ENCODE results near the gene VPS36.
"Not testable (repeated sequence)": the region's sequence is repeated elsewhere in the genome, so short reads cannot be mapped to it uniquely, and the experiment has no call there.

VPS36 gene

GRCh38 chr13:52432456-52432855 lies 18.0 kb downstream of the VPS36 start:
- DNase-seq, result no peak

DNA sequence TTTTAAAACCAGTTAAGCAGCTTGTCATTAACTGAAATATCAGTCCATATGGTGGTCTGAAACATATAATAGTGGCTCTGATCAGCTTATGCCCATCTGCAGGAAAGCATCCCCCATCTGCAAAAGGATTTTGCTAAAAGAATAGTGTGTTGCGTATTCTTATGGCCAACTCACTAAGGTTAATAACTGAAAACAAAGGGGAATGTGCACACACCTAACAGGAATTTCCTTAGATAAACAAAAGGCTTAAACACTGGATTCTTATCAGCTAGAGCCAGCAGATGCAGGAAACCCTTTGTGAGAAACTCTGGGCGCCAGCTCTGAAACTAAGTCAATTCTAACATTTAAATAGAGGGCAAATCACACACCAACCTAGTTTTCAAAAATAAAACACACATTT lies 22.1 kb downstream of the VPS36 start:
- DNase-seq, result peak; percentile 70 to 93

DNA sequence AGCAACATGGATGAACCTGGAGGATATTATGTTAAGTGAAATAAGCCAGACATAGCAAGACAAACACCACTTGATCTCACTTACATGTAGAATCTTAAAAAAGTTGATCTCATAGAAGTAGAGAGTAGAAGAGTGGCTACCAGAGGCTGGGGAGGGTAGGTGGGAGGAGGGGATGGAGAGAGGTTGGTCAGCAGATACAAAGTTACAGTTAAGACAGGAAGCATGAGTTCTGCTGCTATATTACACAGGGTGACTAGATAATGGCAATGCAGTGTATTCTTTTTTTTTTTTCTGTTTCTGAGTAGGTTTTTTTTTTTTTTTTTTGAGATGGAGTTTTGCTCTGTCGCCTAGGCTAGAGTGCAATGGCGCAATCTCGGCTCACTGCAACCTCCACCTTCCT lies 29.2 kb downstream of the VPS36 start:
- no peak for DNase-seq

DNA sequence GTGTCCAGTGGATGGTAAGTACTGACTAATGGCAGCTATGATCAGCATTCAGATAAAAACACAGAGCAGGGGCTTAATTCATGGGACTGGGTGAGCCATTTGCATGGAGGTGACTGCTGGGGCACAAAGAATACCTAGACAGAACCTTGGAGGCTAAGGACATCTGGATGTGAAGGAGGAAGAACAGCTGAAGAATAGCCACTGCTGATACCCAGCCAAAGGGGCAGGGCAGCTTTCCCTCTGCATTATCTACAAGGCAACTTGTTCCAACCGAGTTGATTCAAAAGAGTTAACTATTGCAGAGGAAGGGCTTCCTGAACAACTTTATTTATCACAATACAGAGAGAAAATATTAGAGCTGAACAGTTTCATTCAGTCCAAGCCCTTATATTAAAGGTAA lies 31.4 kb downstream of the VPS36 start:
- DNase-seq, result no peak

- DNase-seq, result no peak
Observed at GRCh38 chr13:52414963-52415362, 35.5 kb downstream of the VPS36 start.

GRCh38 chr13:52414051-52414450 lies 36.4 kb downstream of the VPS36 start:
- DNase-seq, result no peak

DNA sequence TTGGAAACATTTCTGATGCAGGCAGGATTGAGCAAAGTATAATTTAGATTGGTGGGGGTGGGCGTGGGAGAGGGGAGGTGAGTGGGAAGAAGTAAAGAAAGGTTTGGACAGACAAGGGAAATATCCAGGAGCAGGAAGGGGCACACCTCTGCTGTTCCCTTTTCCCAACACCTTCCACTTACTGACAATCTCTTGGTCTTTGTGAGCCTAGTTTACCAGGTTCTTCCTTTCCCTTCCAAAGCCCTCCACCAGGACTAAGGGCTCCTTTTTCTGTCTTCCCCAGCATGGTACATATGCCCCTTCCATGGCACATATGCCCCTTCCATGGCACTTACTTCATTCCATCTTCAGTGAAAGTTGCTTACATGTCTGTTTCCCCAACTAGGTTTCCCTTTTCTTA lies 38.3 kb downstream of the VPS36 start:
- no peak for DNase-seq

GRCh38 chr13:52411629-52412028 lies 38.8 kb downstream of the VPS36 start:
- no peak for DNase-seq

DNA sequence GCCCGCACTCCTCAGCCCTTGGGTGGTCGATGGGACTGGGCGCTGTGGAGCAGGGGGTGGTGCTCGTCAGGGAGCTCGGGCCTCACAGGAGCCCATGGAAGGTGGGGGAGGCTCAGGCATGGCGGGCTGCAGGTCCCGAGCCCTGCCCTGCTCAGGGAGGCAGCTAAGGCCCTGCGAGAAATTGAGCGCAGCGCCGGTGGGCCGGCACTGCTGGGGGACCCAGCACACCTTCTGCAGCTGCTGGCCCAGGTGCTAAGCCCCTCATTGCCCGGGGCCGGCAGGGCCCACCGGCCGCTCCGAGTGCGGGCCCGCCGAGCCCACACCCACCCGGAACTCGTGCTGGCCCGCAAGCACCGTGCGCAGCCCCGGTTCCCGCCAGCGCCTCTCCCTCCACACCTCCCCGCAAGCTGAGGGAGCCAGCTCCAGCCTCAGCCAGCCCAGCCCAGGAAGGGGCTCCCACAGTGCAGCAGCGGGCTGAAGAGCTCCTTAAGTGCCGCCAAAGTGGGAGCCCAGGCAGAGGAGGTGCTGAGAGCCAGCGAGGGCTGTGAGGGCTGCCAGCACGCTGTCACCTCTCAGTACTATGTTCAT lies 42.3 kb downstream of the VPS36 start:
- DNase-seq, result not testable (repeated sequence)

DNA sequence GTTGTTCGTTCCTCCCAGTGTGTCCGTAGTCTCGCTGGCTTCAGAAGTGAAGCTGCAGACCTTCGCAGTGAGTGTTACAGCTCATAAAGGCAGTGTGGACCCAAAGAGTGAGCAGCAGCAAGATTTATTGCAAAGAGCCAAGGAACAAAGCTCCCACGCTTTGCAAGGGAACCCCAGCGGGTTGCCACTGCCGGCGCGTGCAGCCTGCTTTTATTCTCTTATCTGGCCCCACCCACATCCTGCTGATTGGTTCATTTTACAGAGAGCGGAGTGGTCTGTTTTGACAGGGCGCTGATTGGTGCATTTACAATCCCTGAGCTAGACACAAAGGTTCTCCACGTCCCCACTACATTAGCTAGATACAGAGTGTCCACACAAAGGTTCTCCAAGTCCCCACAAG lies 43.0 kb downstream of the VPS36 start:
- not testable (repeated sequence) for DNase-seq

DNA sequence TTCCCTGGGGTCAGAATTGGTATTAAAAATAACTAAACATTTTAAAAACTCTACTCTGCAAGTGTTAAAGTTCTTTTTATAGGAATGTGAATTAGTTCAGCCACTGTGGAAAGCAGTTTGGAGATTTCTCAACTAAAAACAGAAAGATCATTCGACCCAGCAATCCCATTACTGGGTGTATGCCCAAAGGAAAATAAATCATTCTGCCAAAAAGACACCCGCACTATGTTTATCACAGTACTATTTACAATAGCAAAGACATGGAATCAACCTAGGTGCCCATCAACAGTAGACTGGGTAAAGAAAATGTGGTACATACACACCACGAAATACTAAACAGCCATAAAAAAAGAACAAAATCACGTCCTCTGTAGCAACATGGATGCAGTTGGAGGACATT lies 43.8 kb downstream of the VPS36 start:
- no peak for DNase-seq

DNA sequence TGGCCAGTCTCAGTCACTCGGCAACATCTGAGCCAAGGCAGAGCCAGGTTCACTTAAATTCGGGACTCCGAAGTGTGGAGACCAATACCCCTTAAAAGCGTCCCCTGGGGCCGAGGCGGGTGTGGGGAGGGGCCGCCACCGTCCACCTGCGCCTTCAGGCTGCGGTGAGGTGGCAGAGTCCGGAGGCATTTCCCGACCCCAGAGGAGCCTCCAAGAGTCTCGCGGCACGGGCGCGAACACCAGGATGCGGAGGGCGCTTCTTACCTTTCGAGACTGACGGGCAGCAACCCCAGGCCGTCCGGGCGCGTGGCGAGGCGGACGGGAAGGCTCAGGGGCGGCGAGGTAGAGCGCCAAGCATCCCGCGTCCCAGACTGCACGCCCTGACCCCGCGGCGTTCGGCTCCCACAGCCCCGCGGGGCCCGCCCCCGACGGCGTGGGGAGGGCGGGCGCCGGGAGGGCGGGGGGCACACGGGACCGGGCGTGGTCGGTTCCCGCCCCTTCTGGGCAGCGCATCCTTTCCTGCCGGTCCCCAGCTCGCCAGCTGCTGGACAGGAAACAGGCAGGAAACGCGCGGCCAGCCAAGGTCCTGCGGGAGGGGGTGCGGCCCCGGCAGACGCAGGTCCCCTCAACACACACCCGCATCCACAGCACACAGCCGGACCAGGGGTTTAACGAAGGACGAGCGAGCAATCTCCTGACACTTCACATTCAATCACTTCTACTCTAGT lies 44.5 kb downstream of the VPS36 start, which contains the start of gene THSD1:
THSD1 (minus strand) TSS at position 406 of the 728 bp plus-strand sequence. CDS start 3,572 bp downstream, outside the sequence.
- DNase-seq, result peak; percentile 23 to 56

DNA sequence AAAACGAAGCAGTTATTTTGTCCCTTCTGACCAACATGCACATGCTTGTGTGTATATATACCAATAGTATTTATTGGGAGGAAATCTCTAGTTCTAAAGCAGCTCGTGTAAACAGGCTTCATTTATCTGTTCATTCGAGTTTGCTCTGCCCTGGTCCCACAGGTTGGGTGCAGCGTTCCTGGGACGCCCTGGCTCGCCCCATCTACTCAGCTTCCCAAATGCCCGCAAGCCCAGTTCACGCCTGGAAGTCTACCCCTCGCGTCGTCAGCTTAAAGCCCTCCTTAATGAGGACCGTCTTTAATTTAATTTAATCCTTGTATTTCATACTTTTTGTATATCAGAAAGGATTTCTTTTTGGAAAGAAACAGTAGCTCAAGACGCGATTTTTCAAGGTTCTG lies 45.1 kb downstream of the VPS36 start:
- DNase-seq, result peak in 1 of 2 experiments; percentile 12

GRCh38 chr13:52399708-52400107 lies 50.7 kb downstream of the VPS36 start:
- DNase-seq, result no peak

GRCh38 chr13:52399046-52399445 lies 51.4 kb downstream of the VPS36 start:
- DNase-seq, result no peak

DNA sequence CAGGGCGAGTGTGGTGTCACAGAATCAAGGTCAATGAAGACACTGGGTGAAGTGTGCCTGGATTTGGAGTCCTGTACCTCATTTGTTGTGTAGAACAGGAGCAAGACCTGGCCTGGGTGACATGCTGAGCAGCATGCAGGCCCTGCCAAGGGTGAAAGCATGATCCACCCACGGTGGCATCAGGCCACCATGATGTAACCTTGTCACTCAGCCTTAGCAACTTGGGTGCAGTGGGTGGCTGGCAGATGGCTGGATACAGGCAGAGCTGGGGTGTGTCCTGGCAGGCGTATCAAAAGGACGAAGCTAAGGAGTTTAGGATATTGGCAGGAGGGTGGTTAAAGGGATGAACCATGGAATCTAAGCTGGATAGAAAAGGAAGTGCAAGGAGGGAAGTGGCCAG lies 54.7 kb downstream of the VPS36 start:
- peak; percentile 40 to 66 for DNase-seq

DNA sequence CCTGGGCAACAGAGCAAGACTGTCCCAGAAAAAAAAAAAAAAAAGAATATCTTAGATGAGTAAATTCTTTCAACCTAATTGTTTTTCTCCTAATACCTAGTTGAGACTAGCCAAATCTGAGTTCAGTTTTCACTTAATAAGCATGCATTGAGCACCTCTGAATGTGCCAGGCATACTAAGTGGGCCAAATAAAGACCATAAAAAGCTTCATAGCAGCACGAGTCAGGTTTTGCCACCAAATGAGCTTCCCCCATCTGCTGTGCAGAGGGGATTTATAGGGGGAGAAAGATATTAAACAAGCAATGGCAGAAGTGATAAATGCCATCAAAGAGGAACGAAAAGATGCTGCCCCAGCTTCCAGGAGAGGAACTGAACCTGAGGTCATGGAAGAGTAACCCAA lies 55.8 kb downstream of the VPS36 start:
- DNase-seq, result peak; percentile 71 to 80

- DNase-seq, result no peak
Observed at GRCh38 chr13:52393572-52394357, 56.7 kb downstream of the VPS36 start.

- DNase-seq, result no peak
Observed at GRCh38 chr13:52387721-52388120, 62.7 kb downstream of the VPS36 start.

GRCh38 chr13:52385870-52386269 lies 64.6 kb downstream of the VPS36 start:
- no peak for DNase-seq

- DNase-seq, result no peak
Observed at GRCh38 chr13:52383366-52383765, 67.1 kb downstream of the VPS36 start.

- DNase-seq, result no peak
Observed at GRCh38 chr13:52378312-52378711, 72.1 kb downstream of the VPS36 start.

DNA sequence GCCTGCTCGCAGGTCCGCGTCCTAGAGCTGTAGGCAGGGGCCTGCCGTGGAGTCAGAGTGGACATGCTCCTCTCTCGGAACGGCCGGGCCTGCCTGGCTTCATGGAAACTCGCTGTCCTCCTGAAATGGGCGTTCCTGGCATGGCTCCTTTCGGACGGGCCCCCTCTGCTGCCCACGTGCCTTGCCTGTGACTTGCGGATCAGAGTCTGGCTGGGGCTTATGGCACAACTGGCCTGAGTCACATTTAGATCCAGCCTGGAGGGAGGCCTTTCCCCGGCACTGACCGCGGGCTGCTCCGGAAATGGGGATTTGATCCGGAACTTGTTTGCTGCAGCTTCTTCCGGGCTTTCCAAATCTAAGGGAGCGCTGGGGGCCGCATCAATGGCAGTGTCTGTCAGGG lies 72.5 kb downstream of the VPS36 start:
- DNase-seq, result no peak

DNA sequence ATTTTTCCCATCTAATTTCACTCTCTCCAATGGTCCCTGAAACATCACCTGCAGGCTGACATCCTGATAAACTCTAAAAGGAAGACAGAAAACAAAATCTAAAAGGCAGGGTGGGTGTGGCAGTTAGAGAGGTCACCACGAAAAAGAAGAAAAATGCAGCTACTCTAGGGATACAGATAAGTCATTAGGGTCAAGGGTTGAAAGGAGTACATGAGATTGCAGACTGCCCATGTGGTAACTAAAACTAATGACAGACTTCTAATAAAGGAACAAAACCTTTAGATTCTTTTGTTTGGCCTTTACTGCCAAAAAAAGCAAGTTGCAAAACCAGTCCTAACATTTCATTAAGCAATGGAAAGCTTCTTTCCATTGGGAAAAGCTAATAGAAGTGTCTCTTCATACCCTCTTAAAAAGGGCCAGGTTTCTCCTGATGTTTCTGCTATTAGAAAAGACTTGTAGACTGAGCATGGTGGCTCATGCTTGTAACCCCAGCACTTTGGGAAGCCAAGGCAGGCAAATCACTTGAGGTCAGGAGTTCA lies 75.5 kb downstream of the VPS36 start:
- no peak for DNase-seq

Measured in NCI-H524 (cell line).